ENCODE measurements around the gene ARF1.

DNA sequence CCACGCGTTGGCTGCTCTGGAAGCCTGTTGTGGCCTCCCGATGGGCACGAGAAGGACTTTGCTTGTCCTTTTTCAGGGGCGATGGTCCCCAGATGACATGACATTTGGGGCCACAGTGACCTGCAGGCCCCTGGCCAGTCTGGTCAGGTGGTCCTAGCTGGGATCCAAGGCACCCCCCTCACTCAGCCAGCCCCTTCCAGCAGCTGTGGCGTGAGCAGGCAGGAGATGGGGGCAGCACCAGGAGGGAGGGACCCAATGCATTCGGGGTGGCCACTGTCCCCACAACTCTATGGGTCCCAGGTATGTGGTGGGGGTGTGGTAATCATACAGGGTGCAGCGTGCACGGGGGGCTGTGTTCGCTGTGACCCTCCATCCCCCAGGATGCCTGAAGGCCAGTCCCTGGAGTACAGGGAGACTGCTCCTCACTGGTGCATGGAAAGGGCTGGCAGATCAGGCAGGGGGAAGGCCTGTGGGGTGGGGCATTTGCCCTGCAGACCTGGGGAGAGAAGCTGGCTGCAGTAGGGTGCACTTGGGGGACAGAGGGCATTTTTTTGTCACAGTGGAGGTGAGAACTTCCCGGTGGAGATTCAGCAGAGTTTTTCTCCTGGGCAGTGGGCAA lies 44.0 kb upstream of the ARF1 start:
- TF ChIP-seq POLR2A (IDR thresholded peaks at IDR 0.05; ENCODE audit: low read length) (no peak), GATA1 (IDR thresholded peaks at IDR 0.05; ENCODE audit: low read depth, low read length) (no peak)

Data from erythroblast (primary cell).